Uterus (tissue), 2 donors: ENCODE data around the gene ATP7B.

Source experiments
- CTCF ChIP-seq, 4 experiments: fragments of 200-600 bp in 2 of 4; fragments of 450-650 bp in 2 of 4; sonication (generic) in 2 of 4; IDR thresholded peaks; one replicate each; pipeline ENCODE4 v1.5.1; 2016 to 2019; ENCODE audit warnings: antibody characterized with exemption in 4 of 4, mild to moderate bottlenecking in 2 of 4, moderate library complexity in 1 of 4
- POLR2A ChIP-seq, 2 donors: fragments of 450-650 bp; IDR thresholded peaks; one replicate each; pipeline ENCODE4 v1.6.1; 2016; ENCODE audit warnings: antibody characterized with exemption in 2 of 2, mild to moderate bottlenecking in 1 of 2, moderate library complexity in 1 of 2

DNA sequence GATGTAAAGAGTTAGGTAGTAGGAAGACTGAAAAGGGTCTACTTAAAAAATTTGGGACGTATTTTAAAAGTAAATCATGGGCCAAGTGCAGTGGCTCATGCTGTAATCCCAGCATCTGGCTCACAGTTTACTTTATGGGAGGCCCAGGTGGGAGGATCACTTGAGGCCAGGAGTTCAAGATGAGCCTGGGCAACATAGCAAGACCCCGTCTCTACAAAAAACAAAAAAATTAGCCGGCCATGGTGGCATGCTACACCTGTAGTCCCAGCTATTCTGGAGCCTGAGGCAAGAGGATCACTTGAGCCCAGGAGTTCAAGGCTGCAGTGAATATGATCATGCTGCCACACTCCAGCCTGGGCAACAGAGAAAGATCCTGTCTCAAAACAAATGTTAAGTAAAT is 36.2 kb upstream of the ATP7B start:
- TF ChIP-seq CTCF (IDR thresholded peaks at IDR 0.05) (no peak), POLR2A (IDR thresholded peaks at IDR 0.05) (no peak)
